A673 (cell line): ENCODE data around the gene GADD45GIP1. TPM values are rescaled to one million over a fixed set of nuclear protein-coding genes. Genes with fewer than 3 reads are reported as not detected.
"Not testable (repeated sequence)": the region's sequence is repeated elsewhere in the genome, so short reads cannot be mapped to it uniquely, and the experiment has no call there.

ENCODE experiments used
- BruUV-seq: library from RNA; stranded (reverse); fragments of 400-500 nt; replicated peaks from 2 replicates; lab custom pipeline; 2021; lab: Mats Ljungman, UMichigan
- CTCF ChIA-PET: fragments of 300-600 bp; sonication (Branson Sonifier 250); formaldehyde crosslinking; loops from one replicate; lab custom pipeline; 2022; ENCODE audit warnings: antibody characterized with exemption; lab: Charles Lee
- POLR2A ChIA-PET: fragments of 300-600 bp; sonication (Branson Sonifier 250); formaldehyde crosslinking; loops from one replicate; lab custom pipeline; 2022; ENCODE audit warnings: antibody characterized with exemption; ENCODE audit not compliant: low non-redundant PET; lab: Charles Lee
- DNase-seq: peaks from one replicate; pipeline ENCODE4 v3.0.0-alpha.2; 2015; ENCODE audit warnings: low spot score
- H3K27ac ChIP-seq: fragments of 200-600 bp; sonication (generic); 2 replicates; pipeline ENCODE4 v1.5.1; 2016; ENCODE audit warnings: mixed run types, low read depth, mild to moderate bottlenecking, mixed read lengths, antibody characterized with exemption, low read length; ENCODE audit not compliant: poor library complexity, severe bottlenecking
- H3K27me3 ChIP-seq: fragments of 200-600 bp; sonication (generic); replicated peaks from 2 replicates; pipeline ENCODE4 v1.6.1; 2017; ENCODE audit warnings: mixed run types, low read depth, mild to moderate bottlenecking, mixed read lengths, antibody characterized with exemption, low read length; ENCODE audit not compliant: insufficient read depth, poor library complexity
- H3K36me3 ChIP-seq: fragments of 200-600 bp; sonication (generic); 2 replicates; pipeline ENCODE4 v1.6.1; 2016; ENCODE audit warnings: mixed run types, mild to moderate bottlenecking, mixed read lengths, antibody characterized with exemption, low read length; ENCODE audit not compliant: insufficient read depth, poor library complexity, severe bottlenecking
- H3K4me1 ChIP-seq: fragments of 200-600 bp; sonication (generic); 2 replicates; pipeline ENCODE4 v1.6.1; 2017; ENCODE audit warnings: mixed run types, mild to moderate bottlenecking, mixed read lengths, antibody characterized with exemption, low read length; ENCODE audit not compliant: insufficient read depth, poor library complexity, severe bottlenecking
- H3K4me3 ChIP-seq: fragments of 200-600 bp; sonication (generic); 2 replicates; pipeline ENCODE4 v1.5.1; 2016; ENCODE audit warnings: low read depth, mixed run types, mild to moderate bottlenecking, mixed read lengths, low read length; ENCODE audit not compliant: poor library complexity, severe bottlenecking
- H3K9me3 ChIP-seq: fragments of 200-600 bp; sonication (generic); 2 replicates; pipeline ENCODE4 v1.6.1; 2016; ENCODE audit warnings: mixed run types, low read depth, mild to moderate bottlenecking, mixed read lengths, antibody characterized with exemption, low read length; ENCODE audit not compliant: poor library complexity, severe bottlenecking
- EZH2 ChIP-seq: fragments of 200-600 bp; sonication (generic); IDR thresholded peaks from 2 replicates; pipeline ENCODE4 v1.6.1; 2017; ENCODE audit warnings: borderline replicate concordance, low read depth, mild to moderate bottlenecking, mixed read lengths, antibody characterized with exemption, low read length; ENCODE audit not compliant: poor library complexity, severe bottlenecking
- intact Hi-C: fragments of 100-400 bp; cut with micrococcal nuclease; formaldehyde crosslinking; loops from one replicate; pipeline ENCODE4 v1.10.0; 2022; ENCODE audit not compliant: unreplicated experiment
- total RNA-seq: library from RNA; stranded (reverse); gene quantifications from 2 replicates; pipeline ENCODE4 v1.2.3, GENCODE V29; 2021
- TF ChIP-seq, protein P1 (sequence below): fragments of 300-800, 200-600 bp; sonication (generic); conservative IDR thresholded peaks from 2 replicates; pipeline ENCODE4 v1.5.1; 2017; ENCODE audit warnings: low read depth, mild to moderate bottlenecking, antibody characterized with exemption, low read length, moderate library complexity, mixed read lengths

The GADD45GIP1 gene
- total RNA-seq, 1 experiment from 2014 or later, result 67.5 TPM

DNA sequence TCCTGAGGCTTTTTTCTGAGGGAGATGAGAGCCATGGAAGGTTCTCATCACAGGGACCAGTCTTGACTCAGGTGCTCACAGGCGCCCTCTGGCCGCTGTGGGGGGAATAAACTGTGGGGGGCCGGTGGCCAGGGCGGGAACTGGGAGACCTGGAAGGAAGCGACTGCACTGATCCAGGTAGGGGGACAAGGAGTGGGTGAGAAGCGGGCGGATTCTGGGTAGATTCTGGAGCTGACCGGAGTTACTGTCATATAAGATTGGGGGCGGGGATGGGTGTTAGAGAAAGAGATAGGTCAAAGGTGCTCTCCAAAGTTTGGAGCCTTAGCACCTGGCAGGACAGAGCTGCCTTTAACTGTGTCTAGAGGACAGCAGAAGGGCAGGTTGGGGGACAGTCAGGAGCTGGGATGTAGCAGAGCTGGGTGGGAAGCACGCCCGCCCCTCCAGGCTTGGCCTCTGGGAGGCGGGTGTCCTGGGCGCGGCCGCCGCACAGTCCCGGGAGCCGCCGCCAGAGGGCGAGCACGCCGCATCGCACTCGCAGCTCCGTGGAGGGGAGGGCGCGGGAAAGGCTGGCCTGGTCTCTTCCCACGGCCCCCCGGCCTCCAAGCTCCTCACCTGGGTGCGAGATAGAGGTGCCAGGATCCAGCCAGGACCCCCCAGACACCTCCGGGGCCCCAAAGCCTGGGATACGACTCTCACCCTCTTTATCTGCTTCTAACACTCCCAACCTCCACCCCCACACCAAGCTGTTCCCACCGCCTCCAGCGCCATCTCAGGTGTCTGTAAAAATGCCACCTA lies 8.2 kb upstream of the GADD45GIP1 start:
- no TSS peak for BruUV-seq
- ChIA-PET POLR2A (interaction anchor here (0.6 kb wide), 1 partner anchor 16 kb away, joined by 5 read pairs; no protein-coding TSS in a partner anchor), CTCF (interaction anchor here (0.5 to 1.6 kb wide), 13 partner anchors 9 to 249 kb away, joined by 3 to 18 read pairs (median 5); partner anchors contain the start of genes GCDH and RAD23A)
- H3K27ac ChIP-seq, result peak overlapping the region; percentile 46
- no peaks in the 10 kb centered on the region for H3K9me3 ChIP-seq
- no peaks in the 10 kb centered on the region for H3K27me3 ChIP-seq
- DNase-seq, result peak; percentile 85
- no peaks in the 10 kb centered on the region for H3K36me3 ChIP-seq
- intact Hi-C loops, result loop anchor here (2.0 kb wide), 1 partner anchor 80 kb away; no protein-coding TSS in a partner anchor
- TF ChIP-seq, protein P1, sequence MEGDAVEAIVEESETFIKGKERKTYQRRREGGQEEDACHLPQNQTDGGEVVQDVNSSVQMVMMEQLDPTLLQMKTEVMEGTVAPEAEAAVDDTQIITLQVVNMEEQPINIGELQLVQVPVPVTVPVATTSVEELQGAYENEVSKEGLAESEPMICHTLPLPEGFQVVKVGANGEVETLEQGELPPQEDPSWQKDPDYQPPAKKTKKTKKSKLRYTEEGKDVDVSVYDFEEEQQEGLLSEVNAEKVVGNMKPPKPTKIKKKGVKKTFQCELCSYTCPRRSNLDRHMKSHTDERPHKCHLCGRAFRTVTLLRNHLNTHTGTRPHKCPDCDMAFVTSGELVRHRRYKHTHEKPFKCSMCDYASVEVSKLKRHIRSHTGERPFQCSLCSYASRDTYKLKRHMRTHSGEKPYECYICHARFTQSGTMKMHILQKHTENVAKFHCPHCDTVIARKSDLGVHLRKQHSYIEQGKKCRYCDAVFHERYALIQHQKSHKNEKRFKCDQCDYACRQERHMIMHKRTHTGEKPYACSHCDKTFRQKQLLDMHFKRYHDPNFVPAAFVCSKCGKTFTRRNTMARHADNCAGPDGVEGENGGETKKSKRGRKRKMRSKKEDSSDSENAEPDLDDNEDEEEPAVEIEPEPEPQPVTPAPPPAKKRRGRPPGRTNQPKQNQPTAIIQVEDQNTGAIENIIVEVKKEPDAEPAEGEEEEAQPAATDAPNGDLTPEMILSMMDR, result peak; percentile 89
- TF ChIP-seq EZH2, result no peak
- H3K4me1 ChIP-seq, result peaks cover 3% of the 10 kb centered on the region
- peak overlapping the region; percentile 44 for H3K4me3 ChIP-seq

GRCh38 chr19:12959481-12959880 lies 2.5 kb upstream of the GADD45GIP1 start:
- intact Hi-C loops, result no loop called here
- H3K27ac ChIP-seq, result no peak overlapping the region
- no peak for DNase-seq
- BruUV-seq, result no TSS peak
- ChIA-PET POLR2A (interaction anchor here (0.7 kb wide), 1 partner anchor 86 kb away, joined by 4 read pairs; no protein-coding TSS in a partner anchor), CTCF (no interaction called here)
- peaks cover 14% of the 10 kb centered on the region for H3K4me1 ChIP-seq
- no peaks in the 10 kb centered on the region for H3K9me3 ChIP-seq
- TF ChIP-seq EZH2, result no peak
- TF ChIP-seq, protein P1, result no peak
- H3K36me3 ChIP-seq, result peaks cover 6% of the 10 kb centered on the region
- no peaks in the 10 kb centered on the region for H3K27me3 ChIP-seq
- no peak overlapping the region for H3K4me3 ChIP-seq

DNA sequence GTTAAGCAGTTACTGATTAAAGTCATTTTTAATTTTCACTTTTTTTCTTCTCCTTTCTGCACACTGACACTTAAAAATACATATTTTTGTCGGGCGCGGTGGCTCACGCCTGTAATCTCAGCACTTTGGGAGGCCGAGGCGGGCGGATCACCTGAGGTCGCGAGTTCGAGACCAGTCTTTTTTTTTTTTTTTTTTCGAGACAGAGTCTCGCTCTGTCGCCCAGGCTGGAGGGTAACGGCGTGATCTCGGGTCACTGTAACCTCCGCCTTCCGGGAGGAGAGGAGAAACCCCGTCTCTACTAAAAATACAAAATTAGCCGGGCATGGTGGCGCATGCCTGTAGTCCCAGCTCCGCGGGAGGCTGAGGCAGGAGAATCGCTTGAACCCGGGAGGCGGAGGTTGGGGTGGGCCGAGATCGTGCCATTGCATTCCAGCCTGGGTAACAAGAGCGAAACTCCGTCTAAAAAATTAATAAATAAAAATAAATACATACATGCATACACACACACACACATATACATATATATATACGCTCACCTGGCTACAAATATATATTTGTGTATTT lies 448 bp upstream of the GADD45GIP1 start:
- CTCF ChIA-PET, BruUV-seq, H3K27me3 ChIP-seq, DNase-seq, H3K9me3 ChIP-seq, intact Hi-C loops, POLR2A ChIA-PET: not testable (repeated sequence)
- Histone ChIP-seq H3K27ac (peak overlapping the region; percentile 95), H3K4me3 (peak overlapping the region; percentile 94), H3K4me1 (peaks cover 31% of the 10 kb centered on the region), H3K36me3 (peaks cover 26% of the 10 kb centered on the region)
